Suprapubic skin (tissue), 4 donors: ENCODE data around the gene LRRC27. TPM values are rescaled to one million over a fixed set of nuclear protein-coding genes. Genes with fewer than 3 reads are reported as not detected.

ENCODE experiments used
- DNase-seq, 2 donors: peaks; one replicate each; pipeline ENCODE4 v3.0.0-alpha.2; 2019; ENCODE audit warnings: low spot score in 2 of 2
- H3K27ac ChIP-seq: fragments of 200-600 bp; sonication (generic); one replicate; pipeline ENCODE4 v1.5.1; 2019
- H3K27me3 ChIP-seq: fragments of 200-600 bp; sonication (generic); one replicate; pipeline ENCODE4 v1.5.1; 2019
- H3K36me3 ChIP-seq: fragments of 200-600 bp; sonication (generic); one replicate; pipeline ENCODE4 v1.5.1; 2019
- H3K4me1 ChIP-seq: fragments of 200-600 bp; sonication (generic); one replicate; pipeline ENCODE4 v1.5.1; 2019
- H3K4me3 ChIP-seq: fragments of 200-600 bp; sonication (generic); one replicate; pipeline ENCODE4 v1.5.1; 2019; ENCODE audit warnings: mild to moderate bottlenecking
- H3K9me3 ChIP-seq: fragments of 200-600 bp; sonication (generic); one replicate; pipeline ENCODE4 v1.5.1; 2019
- EP300 ChIP-seq: sonication (generic); formaldehyde crosslinking; IDR thresholded peaks from one replicate; pipeline ENCODE4 v1.6.1; 2017; ENCODE audit warnings: antibody characterized with exemption
- POLR2A ChIP-seq, 2 donors: fragments of 450-650 bp; IDR thresholded peaks; one replicate each; pipeline ENCODE4 v1.6.1; 2017; ENCODE audit warnings: antibody characterized with exemption in 2 of 2, mild to moderate bottlenecking in 2 of 2, moderate library complexity in 2 of 2
- POLR2AphosphoS5 ChIP-seq, 3 donors: sonication (generic); formaldehyde crosslinking; IDR thresholded peaks; one replicate each; pipeline ENCODE4 v1.6.1; 2017; ENCODE audit warnings: antibody characterized with exemption in 3 of 3
- WGBS: methylation state at CpG from one replicate; pipeline ENCODE4 v1.1.5; 2018; 5-methylcytosine and 5-hydroxymethylcytosine counted together
- total RNA-seq, 4 donors: library from RNA; depleted of rRNA; stranded (reverse); fragments of >200 nt; gene quantifications; one replicate each; pipeline ENCODE4 v1.1.0, GENCODE V29; 2016
- TF ChIP-seq, protein P1 (sequence below), 2 donors: fragments of 200-600 bp in 1 of 2; fragments of 450-650 bp in 1 of 2; sonication (generic) in 1 of 2; IDR thresholded peaks; one replicate each; pipeline ENCODE4 v1.5.1; 2016 to 2019; ENCODE audit warnings: antibody characterized with exemption in 2 of 2, mild to moderate bottlenecking in 1 of 2, moderate library complexity in 1 of 2

The LRRC27 gene
- total RNA-seq, 4 donors from 2014 or later: 6.6 to 13.1 (median 7.1) TPM

DNA sequence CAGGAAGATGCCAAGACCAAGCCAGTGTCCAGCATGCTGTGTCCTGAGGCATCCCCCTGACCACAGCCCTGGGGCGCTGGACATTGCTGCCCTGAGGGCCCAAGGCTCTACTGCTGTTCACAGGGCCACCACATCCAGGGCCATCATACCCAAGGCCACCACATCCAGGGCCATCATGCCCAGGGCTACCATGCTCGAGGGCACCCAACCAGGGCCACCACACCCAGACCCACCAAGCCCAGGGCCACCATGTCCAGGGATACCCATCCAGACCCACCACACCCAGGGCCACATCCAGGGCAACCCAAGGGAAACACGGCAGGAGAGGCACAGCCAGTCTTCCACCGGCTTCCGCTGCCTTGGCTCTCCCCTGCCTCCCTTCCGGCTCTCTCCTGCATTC lies 41.4 kb upstream of the LRRC27 start:
- Histone ChIP-seq H3K9me3 (peaks cover 3% of the 10 kb centered on the region), H3K27me3 (no peaks in the 10 kb centered on the region), H3K4me1 (no peaks in the 10 kb centered on the region), H3K27ac (no peak overlapping the region), H3K36me3 (no peaks in the 10 kb centered on the region), H3K4me3 (no peak overlapping the region)
- TF ChIP-seq EP300 (no peak), POLR2A (IDR thresholded peaks at IDR 0.05) (no peak), POLR2AphosphoS5 (IDR thresholded peaks at IDR 0.05) (no peak)
- TF ChIP-seq, protein P1, sequence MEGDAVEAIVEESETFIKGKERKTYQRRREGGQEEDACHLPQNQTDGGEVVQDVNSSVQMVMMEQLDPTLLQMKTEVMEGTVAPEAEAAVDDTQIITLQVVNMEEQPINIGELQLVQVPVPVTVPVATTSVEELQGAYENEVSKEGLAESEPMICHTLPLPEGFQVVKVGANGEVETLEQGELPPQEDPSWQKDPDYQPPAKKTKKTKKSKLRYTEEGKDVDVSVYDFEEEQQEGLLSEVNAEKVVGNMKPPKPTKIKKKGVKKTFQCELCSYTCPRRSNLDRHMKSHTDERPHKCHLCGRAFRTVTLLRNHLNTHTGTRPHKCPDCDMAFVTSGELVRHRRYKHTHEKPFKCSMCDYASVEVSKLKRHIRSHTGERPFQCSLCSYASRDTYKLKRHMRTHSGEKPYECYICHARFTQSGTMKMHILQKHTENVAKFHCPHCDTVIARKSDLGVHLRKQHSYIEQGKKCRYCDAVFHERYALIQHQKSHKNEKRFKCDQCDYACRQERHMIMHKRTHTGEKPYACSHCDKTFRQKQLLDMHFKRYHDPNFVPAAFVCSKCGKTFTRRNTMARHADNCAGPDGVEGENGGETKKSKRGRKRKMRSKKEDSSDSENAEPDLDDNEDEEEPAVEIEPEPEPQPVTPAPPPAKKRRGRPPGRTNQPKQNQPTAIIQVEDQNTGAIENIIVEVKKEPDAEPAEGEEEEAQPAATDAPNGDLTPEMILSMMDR (IDR thresholded peaks at IDR 0.05): no peak
- 93% methylated on average over 5 of the region's 6 CpGs for WGBS
- no peak for DNase-seq

DNA sequence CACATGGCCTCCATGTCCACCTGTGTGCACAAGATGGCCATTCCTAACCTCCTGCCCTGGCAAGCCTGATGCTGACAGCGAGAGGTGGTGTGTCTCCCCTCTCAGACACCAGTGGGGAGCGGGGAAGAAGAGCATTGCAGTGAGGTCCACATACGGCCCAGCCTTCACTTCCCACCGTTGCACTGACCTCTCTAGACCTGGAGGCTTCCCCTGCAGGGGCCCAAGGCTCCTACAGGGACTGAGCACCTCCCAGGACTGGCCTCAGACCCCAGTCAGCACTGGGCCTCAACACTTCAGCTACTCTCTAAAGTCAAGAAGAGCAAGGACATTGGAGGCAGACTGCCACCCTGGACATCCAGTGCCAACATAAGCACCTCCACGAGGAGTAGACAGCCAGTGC lies 40.2 kb upstream of the LRRC27 start:
- no peak for DNase-seq
- Histone ChIP-seq H3K9me3 (peaks cover 3% of the 10 kb centered on the region), H3K4me3 (no peak overlapping the region), H3K4me1 (no peaks in the 10 kb centered on the region), H3K27me3 (no peaks in the 10 kb centered on the region), H3K27ac (no peak overlapping the region), H3K36me3 (no peaks in the 10 kb centered on the region)
- WGBS: 93% methylated on average over 3 of the region's 5 CpGs
- TF ChIP-seq POLR2A (IDR thresholded peaks at IDR 0.05) (no peak), POLR2AphosphoS5 (IDR thresholded peaks at IDR 0.05) (no peak), EP300 (no peak)
- TF ChIP-seq, protein P1 (IDR thresholded peaks at IDR 0.05): no peak

DNA sequence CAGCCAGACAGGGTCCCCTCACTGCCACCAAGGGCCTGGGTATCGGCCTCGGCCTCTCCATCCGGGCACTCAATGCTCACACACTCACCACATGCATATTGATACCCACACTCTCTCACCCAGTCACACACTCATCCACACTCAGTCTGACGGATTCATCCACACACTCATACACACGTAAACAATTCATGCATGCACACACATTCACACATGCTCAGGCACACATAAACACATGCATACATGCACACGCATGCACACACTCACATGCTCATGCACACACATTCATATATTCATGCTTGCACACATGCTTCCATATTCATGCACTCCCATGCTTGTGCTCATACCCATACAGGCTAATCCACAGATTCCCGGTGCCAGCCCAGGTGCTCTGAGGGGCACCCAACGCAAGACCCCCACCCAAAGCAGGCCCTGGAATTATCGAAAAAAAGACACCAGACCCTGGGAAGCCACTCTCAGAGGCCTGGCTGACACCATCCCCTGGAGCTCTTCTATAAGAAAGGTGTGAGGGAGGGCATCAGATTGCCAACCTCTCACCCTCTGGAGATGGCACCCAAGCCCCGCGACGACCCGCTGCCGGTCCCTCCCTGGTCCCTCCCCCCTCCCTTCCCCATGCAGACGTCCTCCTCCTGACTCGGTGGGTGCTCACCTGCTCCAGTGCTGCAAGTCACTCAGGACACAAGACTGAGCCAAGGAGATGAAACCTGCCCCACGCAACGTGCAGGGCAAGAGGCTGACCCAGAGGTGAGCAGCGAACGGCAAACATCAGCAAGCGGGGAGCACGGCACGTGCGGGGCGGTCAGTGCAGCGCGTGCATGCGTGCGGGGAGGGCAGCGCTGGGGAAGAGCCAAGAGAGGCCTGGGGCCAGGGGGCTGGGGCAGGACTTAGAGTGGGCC lies 39.4 kb upstream of the LRRC27 start:
- no peaks in the 10 kb centered on the region for H3K4me1 ChIP-seq
- peak in 1 of 2 donors; percentile 55 for DNase-seq
- H3K4me3 ChIP-seq: no peak overlapping the region
- no peak overlapping the region for H3K27ac ChIP-seq
- 91% methylated on average over 25 of the region's 30 CpGs for WGBS
- H3K27me3 ChIP-seq: no peaks in the 10 kb centered on the region
- H3K36me3 ChIP-seq: no peaks in the 10 kb centered on the region
- peaks cover 3% of the 10 kb centered on the region for H3K9me3 ChIP-seq
- TF ChIP-seq POLR2A (IDR thresholded peaks at IDR 0.05) (no peak), EP300 (no peak), POLR2AphosphoS5 (IDR thresholded peaks at IDR 0.05) (no peak)
- TF ChIP-seq, protein P1 (IDR thresholded peaks at IDR 0.05): no peak

DNA sequence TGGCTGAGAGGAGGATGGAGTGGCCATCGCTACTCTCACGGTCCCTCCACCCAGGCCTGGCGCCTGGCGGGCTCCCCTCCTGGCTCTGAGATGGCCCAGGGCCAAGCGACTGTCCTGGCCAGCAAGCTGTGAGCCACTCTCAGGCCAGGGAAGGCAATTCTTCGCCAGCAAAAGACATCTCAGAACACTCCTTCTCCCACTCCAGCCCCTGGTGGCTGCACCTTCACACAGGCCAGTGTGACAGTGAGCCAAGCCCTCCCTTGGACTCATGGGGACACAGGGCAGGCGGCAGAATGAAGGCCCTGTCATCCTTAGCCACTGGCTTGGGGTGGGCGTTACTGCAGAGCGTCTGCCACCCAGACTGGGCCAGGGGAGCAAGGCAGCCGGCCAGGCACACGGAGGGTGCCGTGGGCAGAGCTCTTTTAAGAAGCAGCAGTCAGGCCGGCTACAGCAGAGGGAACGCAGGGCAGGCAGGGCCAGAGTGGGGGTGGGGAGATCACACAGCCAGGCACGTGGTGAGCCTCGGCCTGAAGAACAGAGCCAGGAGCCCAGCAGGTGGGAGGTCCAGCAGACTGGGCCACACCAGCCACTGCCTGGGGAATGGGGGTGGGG lies 38.7 kb upstream of the LRRC27 start:
- H3K9me3 ChIP-seq: peaks cover 3% of the 10 kb centered on the region
- no peaks in the 10 kb centered on the region for H3K36me3 ChIP-seq
- WGBS: 63% methylated on average over 15 of the region's 16 CpGs
- TF ChIP-seq, protein P1 (IDR thresholded peaks at IDR 0.05): no peak
- no peak for TF ChIP-seq EP300
- TF ChIP-seq POLR2A (IDR thresholded peaks at IDR 0.05): no peak
- DNase-seq: peak in 1 of 2 donors; percentile 40
- no peaks in the 10 kb centered on the region for H3K27me3 ChIP-seq
- H3K27ac ChIP-seq: no peak overlapping the region
- no peak overlapping the region for H3K4me3 ChIP-seq
- H3K4me1 ChIP-seq: no peaks in the 10 kb centered on the region
